Measurements from ENCODE around the gene SOCS2.

SOCS2 gene

DNA sequence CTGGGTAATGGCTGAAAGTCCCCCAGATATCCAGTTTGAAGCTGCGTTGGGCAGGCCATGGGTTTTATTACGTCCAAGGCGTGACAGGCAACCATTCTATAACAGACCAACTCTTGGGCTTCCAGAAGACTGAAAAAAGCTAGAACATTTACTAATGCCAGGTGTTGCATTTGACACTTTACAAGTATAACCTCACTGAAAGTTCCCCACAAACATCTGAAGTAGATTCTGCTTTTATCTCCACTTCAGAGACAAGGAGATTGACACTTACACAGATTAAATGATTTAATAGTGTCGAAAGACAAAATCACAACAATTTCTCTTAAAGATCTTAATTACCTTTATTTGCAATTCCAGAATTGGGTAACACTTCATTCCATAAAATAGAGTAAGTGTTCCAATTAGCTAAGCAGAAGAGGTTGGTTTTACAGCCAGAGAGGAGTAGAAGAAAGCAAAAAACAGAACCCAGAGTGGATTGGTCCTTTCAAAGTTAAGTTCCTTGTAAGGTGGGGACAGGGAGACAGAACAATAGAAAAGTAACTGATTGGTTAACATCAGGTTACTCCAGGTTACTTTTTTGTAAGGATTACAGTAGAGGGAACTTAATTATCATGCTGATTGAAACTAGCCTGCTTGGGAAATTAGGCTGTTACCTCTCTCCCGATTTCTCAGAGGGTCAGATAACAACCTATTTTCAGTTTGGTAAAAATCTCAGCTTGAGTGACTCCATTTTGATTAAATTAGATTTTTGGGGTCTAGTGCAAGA lies 11.3 kb downstream of the SOCS2 start:
- Histone ChIP-seq H3K27ac (ENCODE audit: low read depth, low read length) (no peak overlapping the region), H3K79me2 (ENCODE audit: control insufficient read depth, insufficient read depth, low read length) (peaks cover 2% of the 10 kb centered on the region), H3K4me2 (ENCODE audit: low read length) (no peak overlapping the region), H2BK120ac (ENCODE audit: low read depth, low read length) (no peak overlapping the region), H3K56ac (ENCODE audit: low read length) (no peak overlapping the region), H3K27me3 (ENCODE audit: insufficient read depth, low read length, poor library complexity) (no peaks in the 10 kb centered on the region), H2BK5ac (ENCODE audit: low read length) (no peak overlapping the region), H3K4me3 (ENCODE audit: low read length) (no peak overlapping the region), H4K5ac (ENCODE audit: low read length) (no peak overlapping the region), H3K9ac (ENCODE audit: low read length) (no peak overlapping the region), H3K36me3 (ENCODE audit: control insufficient read depth, insufficient read depth, low read length) (no peaks in the 10 kb centered on the region), H3K4ac (ENCODE audit: low read depth, low read length) (no peak overlapping the region), H3K18ac (ENCODE audit: low read length) (no peak overlapping the region), H3K23ac (ENCODE audit: low read length) (no peak overlapping the region), H2AK5ac (ENCODE audit: low read length) (no peak overlapping the region), H2BK15ac (replicated peaks; ENCODE audit: low read depth) (no peak overlapping the region), H3K4me1 (ENCODE audit: control insufficient read depth, low read depth, low read length) (no peaks in the 10 kb centered on the region), H4K8ac (ENCODE audit: low read depth, low read length) (no peak overlapping the region), H3K79me1 (ENCODE audit: low read length) (no peaks in the 10 kb centered on the region)
- WGBS (ENCODE audit: extremely low coverage, insufficient coverage, low lambda C conversion rate) = no CpG with 5 or more reads among the region's 5 CpGs
- DNase-seq = peak; percentile 58

DNA sequence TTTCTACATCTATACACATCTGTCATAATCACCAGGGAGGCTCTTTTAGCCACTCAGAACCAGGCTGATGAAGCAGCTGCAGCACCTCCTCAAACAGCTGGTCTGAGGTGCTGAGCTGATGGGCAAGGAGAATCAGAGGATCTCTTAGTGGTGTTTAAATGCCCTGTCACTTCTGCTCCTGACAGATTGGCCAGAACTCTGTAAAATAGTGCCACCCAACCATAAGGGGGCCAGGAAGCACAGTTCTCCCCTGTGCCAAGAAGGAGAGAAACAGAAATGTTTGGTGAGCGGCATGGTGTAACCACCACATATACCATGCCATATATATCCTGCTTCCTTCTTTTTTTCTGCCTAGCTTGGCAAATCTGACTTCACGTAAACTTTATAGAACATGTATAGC lies 12.8 kb downstream of the SOCS2 start:
- Histone ChIP-seq H3K4me1 (ENCODE audit: control insufficient read depth, low read depth, low read length) (no peaks in the 10 kb centered on the region), H3K27me3 (ENCODE audit: insufficient read depth, low read length, poor library complexity) (no peaks in the 10 kb centered on the region), H3K79me2 (ENCODE audit: control insufficient read depth, insufficient read depth, low read length) (no peaks in the 10 kb centered on the region), H3K18ac (ENCODE audit: low read length) (no peak overlapping the region), H2AK5ac (ENCODE audit: low read length) (no peak overlapping the region), H3K23ac (ENCODE audit: low read length) (no peak overlapping the region), H3K4me3 (ENCODE audit: low read length) (no peak overlapping the region), H2BK120ac (ENCODE audit: low read depth, low read length) (no peak overlapping the region), H2BK5ac (ENCODE audit: low read length) (no peak overlapping the region), H4K5ac (ENCODE audit: low read length) (no peak overlapping the region), H3K56ac (ENCODE audit: low read length) (no peak overlapping the region), H2BK15ac (replicated peaks; ENCODE audit: low read depth) (no peak overlapping the region), H3K9ac (ENCODE audit: low read length) (no peak overlapping the region), H4K8ac (ENCODE audit: low read depth, low read length) (no peak overlapping the region), H3K79me1 (ENCODE audit: low read length) (no peaks in the 10 kb centered on the region), H3K27ac (ENCODE audit: low read depth, low read length) (no peak overlapping the region), H3K4ac (ENCODE audit: low read depth, low read length) (no peak overlapping the region), H3K4me2 (ENCODE audit: low read length) (no peak overlapping the region), H3K36me3 (ENCODE audit: control insufficient read depth, insufficient read depth, low read length) (no peaks in the 10 kb centered on the region)
- DNase-seq = no peak
- WGBS (ENCODE audit: extremely low coverage, insufficient coverage, low lambda C conversion rate) = no CpG with 5 or more reads among the region's 2 CpGs

DNA sequence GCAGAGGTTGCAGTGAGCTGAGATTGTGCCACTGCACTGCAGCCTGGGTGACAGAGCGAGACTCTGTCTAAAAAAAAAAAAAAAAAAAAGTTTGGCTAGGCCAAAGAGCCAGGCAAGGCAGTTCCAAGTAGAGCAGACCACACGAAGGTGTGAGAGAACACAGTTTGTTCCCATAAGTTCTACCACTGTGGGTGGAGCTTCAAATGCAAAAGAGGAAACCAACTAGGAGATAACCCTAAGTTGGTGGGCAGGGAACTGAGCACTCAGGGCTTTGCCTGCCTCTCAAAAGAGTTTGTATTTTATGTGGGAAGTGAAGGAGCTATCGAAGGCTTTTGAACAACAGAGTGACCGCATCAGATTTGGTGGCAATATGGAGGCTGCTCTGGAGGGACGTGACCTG lies 15.1 kb downstream of the SOCS2 start:
- H3K79me1 ChIP-seq (ENCODE audit: low read length) = no peaks in the 10 kb centered on the region
- H3K27ac ChIP-seq (ENCODE audit: low read depth, low read length) = no peak overlapping the region
- no peak overlapping the region for H2BK120ac ChIP-seq (ENCODE audit: low read depth, low read length)
- no CpG with 5 or more reads among the region's 5 CpGs for WGBS (ENCODE audit: extremely low coverage, insufficient coverage, low lambda C conversion rate)
- no peak overlapping the region for H3K23ac ChIP-seq (ENCODE audit: low read length)
- no peak overlapping the region for H3K9ac ChIP-seq (ENCODE audit: low read length)
- H3K4me3 ChIP-seq (ENCODE audit: low read length) = no peak overlapping the region
- H2BK5ac ChIP-seq (ENCODE audit: low read length) = no peak overlapping the region
- no peaks in the 10 kb centered on the region for H3K4me1 ChIP-seq (ENCODE audit: control insufficient read depth, low read depth, low read length)
- H4K5ac ChIP-seq (ENCODE audit: low read length) = no peak overlapping the region
- no peaks in the 10 kb centered on the region for H3K79me2 ChIP-seq (ENCODE audit: control insufficient read depth, insufficient read depth, low read length)
- no peak overlapping the region for H3K4ac ChIP-seq (ENCODE audit: low read depth, low read length)
- H3K18ac ChIP-seq (ENCODE audit: low read length) = no peak overlapping the region
- no peaks in the 10 kb centered on the region for H3K36me3 ChIP-seq (ENCODE audit: control insufficient read depth, insufficient read depth, low read length)
- no peak overlapping the region for H4K8ac ChIP-seq (ENCODE audit: low read depth, low read length)
- no peak overlapping the region for H3K56ac ChIP-seq (ENCODE audit: low read length)
- H3K4me2 ChIP-seq (ENCODE audit: low read length) = no peak overlapping the region
- H2AK5ac ChIP-seq (ENCODE audit: low read length) = no peak overlapping the region
- DNase-seq = no peak
- H3K27me3 ChIP-seq (ENCODE audit: insufficient read depth, low read length, poor library complexity) = no peaks in the 10 kb centered on the region
- no peak overlapping the region for H2BK15ac ChIP-seq (replicated peaks; ENCODE audit: low read depth)

DNA sequence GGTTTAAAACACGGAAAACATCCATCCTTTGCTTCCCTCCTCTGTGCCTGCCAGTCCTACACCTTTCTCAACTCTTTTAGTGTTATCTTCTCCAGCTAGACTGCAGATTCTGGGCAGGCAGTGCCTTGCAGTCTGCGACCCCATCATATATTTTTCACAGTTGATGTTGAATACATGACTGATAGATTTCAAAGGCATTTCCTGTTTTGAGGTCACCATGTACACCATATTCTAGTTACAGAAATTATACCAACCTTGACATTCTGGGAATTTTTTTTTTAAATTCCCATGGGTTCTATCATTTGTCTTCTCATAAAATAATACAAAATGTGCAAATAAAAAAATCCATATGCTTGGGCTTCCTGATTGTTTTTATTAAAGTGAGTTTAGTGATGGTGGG lies 16.6 kb downstream of the SOCS2 start:
- Histone ChIP-seq H2BK15ac (replicated peaks; ENCODE audit: low read depth) (no peak overlapping the region), H4K8ac (ENCODE audit: low read depth, low read length) (no peak overlapping the region), H2BK5ac (ENCODE audit: low read length) (no peak overlapping the region), H3K18ac (ENCODE audit: low read length) (no peak overlapping the region), H3K79me2 (ENCODE audit: control insufficient read depth, insufficient read depth, low read length) (no peaks in the 10 kb centered on the region), H4K5ac (ENCODE audit: low read length) (no peak overlapping the region), H3K27ac (ENCODE audit: low read depth, low read length) (no peak overlapping the region), H2AK5ac (ENCODE audit: low read length) (no peak overlapping the region), H3K27me3 (ENCODE audit: insufficient read depth, low read length, poor library complexity) (no peaks in the 10 kb centered on the region), H3K4me2 (ENCODE audit: low read length) (no peak overlapping the region), H3K9ac (ENCODE audit: low read length) (no peak overlapping the region), H3K4me1 (ENCODE audit: control insufficient read depth, low read depth, low read length) (peaks cover 2% of the 10 kb centered on the region), H3K36me3 (ENCODE audit: control insufficient read depth, insufficient read depth, low read length) (no peaks in the 10 kb centered on the region), H3K23ac (ENCODE audit: low read length) (no peak overlapping the region), H3K4ac (ENCODE audit: low read depth, low read length) (no peak overlapping the region), H3K56ac (ENCODE audit: low read length) (no peak overlapping the region), H3K79me1 (ENCODE audit: low read length) (no peaks in the 10 kb centered on the region), H2BK120ac (ENCODE audit: low read depth, low read length) (no peak overlapping the region), H3K4me3 (ENCODE audit: low read length) (no peak overlapping the region)
- DNase-seq = no peak
- whole genome bisulfite sequencing (ENCODE audit: extremely low coverage, insufficient coverage, low lambda C conversion rate) = no CpG with 5 or more reads among the region's 2 CpGs

DNA sequence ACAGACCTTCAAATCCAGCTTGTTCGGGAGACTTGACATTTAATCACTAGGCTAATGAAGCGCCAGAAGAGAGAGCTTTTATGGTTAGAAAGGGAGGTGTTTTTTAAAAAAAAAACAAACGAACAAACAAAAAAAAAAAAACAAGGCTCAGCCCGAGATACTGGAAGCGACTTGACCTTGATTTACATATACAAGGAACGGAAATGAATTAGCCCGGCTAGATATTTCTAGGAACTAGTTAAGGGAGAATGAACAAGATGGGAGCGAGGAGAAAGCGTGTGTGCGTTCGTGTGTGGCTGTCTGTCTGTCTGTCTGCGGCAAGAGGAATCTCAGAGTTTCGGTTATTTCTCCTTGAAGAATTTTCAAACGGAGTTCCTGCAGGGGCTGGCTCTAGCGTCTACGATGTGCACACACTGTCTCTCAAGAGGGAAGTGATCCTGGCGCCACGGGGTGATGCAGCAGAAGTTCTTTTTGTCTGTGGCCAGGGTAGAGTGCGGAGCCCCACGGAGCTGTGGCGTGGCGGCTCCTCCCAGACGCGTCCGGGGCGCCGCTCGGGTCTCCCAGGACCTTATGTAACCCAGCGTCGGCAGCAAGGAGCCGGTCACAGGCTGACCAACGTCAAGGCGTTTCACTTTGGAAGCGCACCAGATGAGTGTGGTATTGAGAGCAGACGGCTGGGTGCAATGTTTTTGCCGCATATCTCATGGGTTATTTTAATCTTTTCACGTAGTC lies 18.8 kb downstream of the SOCS2 start:
- Histone ChIP-seq H3K79me1 (ENCODE audit: low read length) (no peaks in the 10 kb centered on the region), H3K4ac (ENCODE audit: low read depth, low read length) (no peak overlapping the region), H3K36me3 (ENCODE audit: control insufficient read depth, insufficient read depth, low read length) (no peaks in the 10 kb centered on the region), H3K9ac (ENCODE audit: low read length) (peak overlapping the region; percentile 70), H2BK15ac (replicated peaks; ENCODE audit: low read depth) (no peak overlapping the region), H3K4me1 (ENCODE audit: control insufficient read depth, low read depth, low read length) (peaks cover 2% of the 10 kb centered on the region), H4K5ac (ENCODE audit: low read length) (no peak overlapping the region), H2AK5ac (ENCODE audit: low read length) (no peak overlapping the region), H3K4me2 (ENCODE audit: low read length) (peak overlapping the region; percentile 71), H3K18ac (ENCODE audit: low read length) (peak overlapping the region; percentile 93), H3K27me3 (ENCODE audit: insufficient read depth, low read length, poor library complexity) (no peaks in the 10 kb centered on the region), H3K23ac (ENCODE audit: low read length) (peak overlapping the region; percentile 3), H4K8ac (ENCODE audit: low read depth, low read length) (no peak overlapping the region), H3K27ac (ENCODE audit: low read depth, low read length) (peak overlapping the region; percentile 45), H3K79me2 (ENCODE audit: control insufficient read depth, insufficient read depth, low read length) (no peaks in the 10 kb centered on the region), H2BK120ac (ENCODE audit: low read depth, low read length) (peak overlapping the region; percentile 76), H2BK5ac (ENCODE audit: low read length) (no peak overlapping the region), H3K56ac (ENCODE audit: low read length) (peak overlapping the region; percentile 84), H3K4me3 (ENCODE audit: low read length) (peak overlapping the region; percentile 23)
- WGBS (ENCODE audit: extremely low coverage, insufficient coverage, low lambda C conversion rate) = no CpG with 5 or more reads among the region's 37 CpGs
- peak; percentile 58 for DNase-seq

All from mesendoderm (in vitro differentiated cells).